Muscle layer of colon (tissue), 2 donors: ENCODE measurements around the gene CLEC4C.

Experiments used
- H3K27ac ChIP-seq: one replicate; pipeline ENCODE4 v1.7.0; 2013; ENCODE audit warnings: low read depth, mild to moderate bottlenecking, low read length, moderate library complexity
- H3K27me3 ChIP-seq, 2 donors: one replicate each; pipeline ENCODE4 v1.7.0; 2013; ENCODE audit warnings: low read length in 2 of 2, mild to moderate bottlenecking in 2 of 2; ENCODE audit not compliant: insufficient read depth in 2 of 2, control insufficient read depth in 1 of 2
- H3K36me3 ChIP-seq: one replicate; pipeline ENCODE4 v1.7.0; 2013; ENCODE audit warnings: mild to moderate bottlenecking, low read length; ENCODE audit not compliant: insufficient read depth
- H3K4me1 ChIP-seq: one replicate; pipeline ENCODE4 v1.7.0; 2013; ENCODE audit warnings: mild to moderate bottlenecking, low read length; ENCODE audit not compliant: insufficient read depth
- H3K4me3 ChIP-seq, 2 donors: one replicate each; pipeline ENCODE4 v1.7.0; 2013; ENCODE audit warnings: low read length in 2 of 2, low read depth in 1 of 2, mild to moderate bottlenecking in 1 of 2, moderate library complexity in 1 of 2
- H3K9ac ChIP-seq: one replicate; pipeline ENCODE4 v1.7.0; 2013; ENCODE audit warnings: low read length
- H3K9me3 ChIP-seq: one replicate; pipeline ENCODE4 v1.7.0; 2013; ENCODE audit warnings: mild to moderate bottlenecking, low read length
- donor health status: abdominal sarcoma.
- donor health status: Adenocarcinoma of cecum.

CLEC4C gene

GRCh38 chr12:7719946-7720730 is 27.0 kb downstream of the CLEC4C start:
- no peaks in the 10 kb centered on the region for H3K4me1 ChIP-seq

GRCh38 chr12:7716381-7716780 is 30.8 kb downstream of the CLEC4C start:
- H3K27ac ChIP-seq: no peak overlapping the region

More at GRCh38 chr12:7719946-7720730, 27.0 kb downstream of the CLEC4C start:
- Histone ChIP-seq H3K4me3 (no peak overlapping the region), H3K27me3 (no peaks in the 10 kb centered on the region), H3K27ac (no peak overlapping the region), H3K36me3 (no peaks in the 10 kb centered on the region), H3K9ac (no peak overlapping the region), H3K9me3 (no peaks in the 10 kb centered on the region)

GRCh38 chr12:7712841-7713442 is 34.2 kb downstream of the CLEC4C start:
- Histone ChIP-seq H3K9me3 (no peaks in the 10 kb centered on the region), H3K4me3 (no peak overlapping the region), H3K4me1 (no peaks in the 10 kb centered on the region), H3K27ac (no peak overlapping the region), H3K9ac (no peak overlapping the region), H3K27me3 (no peaks in the 10 kb centered on the region), H3K36me3 (no peaks in the 10 kb centered on the region)

More at GRCh38 chr12:7716381-7716780, 30.8 kb downstream of the CLEC4C start:
- no peak overlapping the region for H3K9ac ChIP-seq
- no peaks in the 10 kb centered on the region for H3K27me3 ChIP-seq
- no peaks in the 10 kb centered on the region for H3K4me1 ChIP-seq
- no peak overlapping the region for H3K4me3 ChIP-seq
- no peaks in the 10 kb centered on the region for H3K36me3 ChIP-seq
- H3K9me3 ChIP-seq: no peaks in the 10 kb centered on the region

GRCh38 chr12:7711133-7711532 is 36.0 kb downstream of the CLEC4C start, which contains the start of gene DPPA3:
TSS of gene DPPA3 (plus strand) at chr12:7711433. CDS start at chr12:7711571, 138 bp downstream.
- Histone ChIP-seq H3K36me3 (no peaks in the 10 kb centered on the region), H3K4me3 (no peak within 1 kb of the TSS), H3K27ac (no peak within 1 kb of the TSS)

GRCh38 chr12:7709969-7710675 is 37.1 kb downstream of the CLEC4C start:
- Histone ChIP-seq H3K27ac (no peak overlapping the region), H3K4me3 (no peak overlapping the region), H3K9me3 (no peaks in the 10 kb centered on the region), H3K9ac (no peak overlapping the region), H3K36me3 (no peaks in the 10 kb centered on the region), H3K4me1 (no peaks in the 10 kb centered on the region), H3K27me3 (no peaks in the 10 kb centered on the region)

More at GRCh38 chr12:7711133-7711532, 36.0 kb downstream of the CLEC4C start, which contains the start of gene DPPA3:
- H3K9me3 ChIP-seq: no peaks in the 10 kb centered on the region
- no peaks in the 10 kb centered on the region for H3K4me1 ChIP-seq
- H3K9ac ChIP-seq: no peak within 1 kb of the TSS
- H3K27me3 ChIP-seq: no peaks in the 10 kb centered on the region

GRCh38 chr12:7705846-7706245 is 41.3 kb downstream of the CLEC4C start:
- Histone ChIP-seq H3K9me3 (no peaks in the 10 kb centered on the region), H3K36me3 (no peaks in the 10 kb centered on the region), H3K9ac (no peak overlapping the region), H3K4me1 (no peaks in the 10 kb centered on the region), H3K4me3 (no peak overlapping the region), H3K27me3 (no peaks in the 10 kb centered on the region), H3K27ac (no peak overlapping the region)

GRCh38 chr12:7695566-7696197 is 51.5 kb downstream of the CLEC4C start, which contains the start of gene GDF3:
TSS of gene GDF3 (minus strand) at chr12:7695775. CDS start at chr12:7695728, 47 bp downstream.
- H3K27ac ChIP-seq: no peak within 1 kb of the TSS
- no peaks in the 10 kb centered on the region for H3K9me3 ChIP-seq
- no peaks in the 10 kb centered on the region for H3K27me3 ChIP-seq
- no peak within 1 kb of the TSS for H3K4me3 ChIP-seq
- H3K4me1 ChIP-seq: no peaks in the 10 kb centered on the region
- H3K9ac ChIP-seq: no peak within 1 kb of the TSS
- H3K36me3 ChIP-seq: no peaks in the 10 kb centered on the region

- H3K4me3 ChIP-seq: no peak overlapping the region
- no peak overlapping the region for H3K9ac ChIP-seq
- no peaks in the 10 kb centered on the region for H3K9me3 ChIP-seq
- no peak overlapping the region for H3K27ac ChIP-seq
- H3K4me1 ChIP-seq: no peaks in the 10 kb centered on the region
- no peaks in the 10 kb centered on the region for H3K27me3 ChIP-seq
- H3K36me3 ChIP-seq: no peaks in the 10 kb centered on the region
These were observed 52.0 kb downstream of the CLEC4C start for GRCh38 chr12:7695237-7695560.

- Histone ChIP-seq H3K27ac (no peak overlapping the region), H3K9ac (no peak overlapping the region), H3K27me3 (no peaks in the 10 kb centered on the region), H3K9me3 (no peaks in the 10 kb centered on the region), H3K4me1 (no peaks in the 10 kb centered on the region), H3K36me3 (no peaks in the 10 kb centered on the region), H3K4me3 (no peak overlapping the region)
These were observed 52.5 kb downstream of the CLEC4C start for GRCh38 chr12:7694556-7695236.

GRCh38 chr12:7693793-7694192 is 53.4 kb downstream of the CLEC4C start:
- no peaks in the 10 kb centered on the region for H3K36me3 ChIP-seq
- H3K4me1 ChIP-seq: no peaks in the 10 kb centered on the region
- H3K9ac ChIP-seq: no peak overlapping the region
- no peak overlapping the region for H3K4me3 ChIP-seq
- no peak overlapping the region for H3K27ac ChIP-seq
- no peaks in the 10 kb centered on the region for H3K27me3 ChIP-seq
- no peaks in the 10 kb centered on the region for H3K9me3 ChIP-seq

GRCh38 chr12:7681535-7681934 is 65.6 kb downstream of the CLEC4C start:
- no peak overlapping the region for H3K4me3 ChIP-seq
- no peak overlapping the region for H3K9ac ChIP-seq
- H3K27ac ChIP-seq: no peak overlapping the region
- H3K4me1 ChIP-seq: no peaks in the 10 kb centered on the region
- H3K27me3 ChIP-seq: no peaks in the 10 kb centered on the region
- H3K36me3 ChIP-seq: no peaks in the 10 kb centered on the region
- no peaks in the 10 kb centered on the region for H3K9me3 ChIP-seq
